Astrocyte (in vitro differentiated cells and primary cell): ENCODE measurements around the gene WNT4.

Experiments
- CTCF ChIP-seq: IDR thresholded peaks from 2 replicates; pipeline ENCODE4 v1.5.1; 2011; ENCODE audit warnings: low read depth, mild to moderate bottlenecking, inconsistent platforms, low read length, moderate library complexity; ENCODE audit not compliant: insufficient read depth
- EZH2 ChIP-seq: IDR thresholded peaks from 2 replicates; pipeline ENCODE4 v1.6.1; 2012; ENCODE audit warnings: mild to moderate bottlenecking, low read length, inconsistent platforms; ENCODE audit not compliant: insufficient read depth

GRCh38 chr1:22078133-22078532, 64.8 kb downstream of the WNT4 start:
- TF ChIP-seq EZH2, result no peak
- TF ChIP-seq CTCF, result no peak
